H9 (cell line): Measurements from ENCODE around the gene CARM1. TPM values are rescaled to one million over a fixed set of nuclear protein-coding genes. Genes with fewer than 3 reads are reported as not detected.

Experiments
- DNase-seq: peaks from one replicate; pipeline ENCODE4 v3.0.0-alpha.2; 2017
- H2AFZ ChIP-seq: one replicate; pipeline ENCODE4 v1.6.1; 2013; ENCODE audit warnings: mild to moderate bottlenecking, low read length, control low read depth, moderate library complexity
- H2AK5ac ChIP-seq: 2 replicates; pipeline ENCODE4 v1.6.1; 2013; ENCODE audit warnings: low read length, control low read depth, mixed read lengths; ENCODE audit not compliant: insufficient read length
- H2BK120ac ChIP-seq: one replicate; pipeline ENCODE4 v1.6.1; 2013; ENCODE audit warnings: low read depth, mild to moderate bottlenecking, low read length, control low read depth, inconsistent platforms; ENCODE audit not compliant: poor library complexity, severe bottlenecking
- H2BK12ac ChIP-seq: 2 replicates; pipeline ENCODE4 v1.6.1; 2013; ENCODE audit warnings: low read length, control low read depth, mixed read lengths, low read depth; ENCODE audit not compliant: insufficient read length
- H2BK15ac ChIP-seq: 2 replicates; pipeline ENCODE4 v1.6.1; 2013; ENCODE audit warnings: low read depth, low read length, control low read depth
- H2BK20ac ChIP-seq: one replicate; pipeline ENCODE4 v1.6.1; 2013; ENCODE audit warnings: low read depth, mild to moderate bottlenecking, low read length, control low read depth, inconsistent platforms; ENCODE audit not compliant: poor library complexity, severe bottlenecking
- H2BK5ac ChIP-seq: 2 replicates; pipeline ENCODE4 v1.6.1; 2013; ENCODE audit warnings: low read length, control low read depth, mixed read lengths; ENCODE audit not compliant: insufficient read length
- H3K14ac ChIP-seq: 2 replicates; pipeline ENCODE4 v1.6.1; 2013; ENCODE audit warnings: low read length, control low read depth; ENCODE audit not compliant: insufficient read depth
- H3K18ac ChIP-seq: 2 replicates; pipeline ENCODE4 v1.6.1; 2013; ENCODE audit warnings: low read depth, mild to moderate bottlenecking, mixed read lengths, low read length, control low read depth; ENCODE audit not compliant: insufficient read length
- H3K23ac ChIP-seq: 2 replicates; pipeline ENCODE4 v1.6.1; 2013; ENCODE audit warnings: low read length, control low read depth, mixed read lengths, low read depth; ENCODE audit not compliant: insufficient read length
- H3K23me2 ChIP-seq: 2 replicates; pipeline ENCODE4 v1.6.1; 2013; ENCODE audit warnings: low read depth, mild to moderate bottlenecking, mixed read lengths, low read length, control low read depth; ENCODE audit not compliant: insufficient read length, poor library complexity, severe bottlenecking
- H3K27ac ChIP-seq: 2 replicates; pipeline ENCODE4 v1.5.1; 2013; ENCODE audit warnings: low read length, control low read depth, mixed read lengths, low read depth; ENCODE audit not compliant: insufficient read length
- H3K27me3 ChIP-seq: 2 replicates; pipeline ENCODE4 v1.6.1; 2013; ENCODE audit warnings: low read length, control low read depth, inconsistent platforms; ENCODE audit not compliant: insufficient read depth
- H3K4ac ChIP-seq: 2 replicates; pipeline ENCODE4 v1.6.1; 2013; ENCODE audit warnings: low read depth, mild to moderate bottlenecking, control low read depth, inconsistent platforms, low read length, moderate library complexity
- H3K4me1 ChIP-seq: 2 replicates; pipeline ENCODE4 v1.6.1; 2013; ENCODE audit warnings: low read length, control low read depth, inconsistent platforms; ENCODE audit not compliant: insufficient read depth
- H3K4me2 ChIP-seq: 2 replicates; pipeline ENCODE4 v1.6.1; 2013; ENCODE audit warnings: low read length, control low read depth, mixed read lengths; ENCODE audit not compliant: insufficient read length, insufficient read depth
- H3K56ac ChIP-seq: 2 replicates; pipeline ENCODE4 v1.6.1; 2013; ENCODE audit warnings: low read depth, mild to moderate bottlenecking, mixed read lengths, low read length, control low read depth; ENCODE audit not compliant: insufficient read length
- H3K79me1 ChIP-seq: 2 replicates; pipeline ENCODE4 v1.6.1; 2013; ENCODE audit warnings: low read depth, mild to moderate bottlenecking, moderate library complexity, low read length, control low read depth, inconsistent platforms; ENCODE audit not compliant: insufficient read depth, poor library complexity, severe bottlenecking
- H3K79me2 ChIP-seq: 2 replicates; pipeline ENCODE4 v1.6.1; 2013; ENCODE audit warnings: low read length, control low read depth, inconsistent platforms; ENCODE audit not compliant: insufficient read depth
- H3K9ac ChIP-seq: 2 replicates; pipeline ENCODE4 v1.6.1; 2013; ENCODE audit warnings: low read length, control low read depth, mixed read lengths; ENCODE audit not compliant: insufficient read length; ENCODE audit errors: extremely low read depth
- H3K9me3 ChIP-seq: one replicate; pipeline ENCODE4 v1.6.1; 2013; ENCODE audit warnings: low read depth, low read length, inconsistent platforms; ENCODE audit not compliant: control insufficient read depth
- H3T11ph ChIP-seq: one replicate; pipeline ENCODE4 v1.6.1; 2013; ENCODE audit warnings: mild to moderate bottlenecking, low read length, control low read depth, inconsistent platforms
- H4K20me1 ChIP-seq: one replicate; pipeline ENCODE4 v1.6.1; 2013; ENCODE audit not compliant: control insufficient read depth, insufficient read length, insufficient read depth
- H4K5ac ChIP-seq: 2 replicates; pipeline ENCODE4 v1.6.1; 2013; ENCODE audit warnings: low read depth, mild to moderate bottlenecking, mixed read lengths, low read length, control low read depth; ENCODE audit not compliant: insufficient read length
- H4K8ac ChIP-seq: replicated peaks from 2 replicates; pipeline ENCODE4 v1.6.1; 2013; ENCODE audit warnings: low read length, control low read depth, mixed read lengths, low read depth; ENCODE audit not compliant: insufficient read length
- H4K91ac ChIP-seq: 2 replicates; pipeline ENCODE4 v1.6.1; 2013; ENCODE audit warnings: low read depth, mild to moderate bottlenecking, moderate library complexity, mixed read lengths, low read length, control low read depth; ENCODE audit not compliant: insufficient read length
- H3K27ac Mint-ChIP-seq, 3 experiments: 2 replicates in 2 of 3; 3 replicates in 1 of 3; pipeline ENCODE4 v1.8.0; 2020 to 2021; ENCODE audit warnings: mixed read lengths in 3 of 3, mild to moderate bottlenecking in 1 of 3, moderate library complexity in 1 of 3
- H3K27me3 Mint-ChIP-seq: 2 replicates; pipeline ENCODE4 v1.8.0; 2021; ENCODE audit warnings: low read depth, mild to moderate bottlenecking, moderate library complexity, mixed read lengths
- H3K36me3 Mint-ChIP-seq, 3 experiments: 2 replicates in 2 of 3; 3 replicates in 1 of 3; pipeline ENCODE4 v1.8.0; 2020 to 2021; ENCODE audit warnings: low read depth in 3 of 3, mixed read lengths in 3 of 3; ENCODE audit not compliant: insufficient read depth in 1 of 3
- H3K4me1 Mint-ChIP-seq, 2 experiments: 2 replicates each; pipeline ENCODE4 v1.8.0; 2020; ENCODE audit warnings: mixed read lengths in 2 of 2
- H3K4me3 Mint-ChIP-seq, 2 experiments: 2 replicates in 1 of 2; 3 replicates in 1 of 2; pipeline ENCODE4 v1.8.0; 2020 to 2021; ENCODE audit warnings: mild to moderate bottlenecking in 2 of 2, mixed read lengths in 2 of 2, moderate library complexity in 1 of 2
- H3K9me3 Mint-ChIP-seq, 2 experiments: 2 replicates in 1 of 2; 3 replicates in 1 of 2; pipeline ENCODE4 v1.8.0; 2020; ENCODE audit warnings: mild to moderate bottlenecking in 2 of 2, mixed read lengths in 2 of 2, moderate library complexity in 1 of 2
- WGBS: extraction: QIAGEN DNeasy Blood & Tissue Kit; methylation state at CpG from one replicate; pipeline ENCODE4 v1.1.7; 2013; ENCODE audit warnings: missing lambda C conversion rate, low lambda C conversion rate, mixed read lengths; ENCODE audit not compliant: insufficient read length; ENCODE audit errors: extremely low coverage; 5-methylcytosine and 5-hydroxymethylcytosine counted together
- total RNA-seq: library from RNA; stranded (reverse); gene quantifications from 2 replicates; pipeline ENCODE4 v1.2.1, GENCODE V29; 2021
- TF ChIP-seq, protein P1 (sequence below): fragments of 200-600 bp; sonication (generic); conservative IDR thresholded peaks from 3 replicates; pipeline ENCODE4 v1.8.0; 2021; ENCODE audit warnings: antibody characterized with exemption, mild to moderate bottlenecking

Gene CARM1
- total RNA-seq, 1 experiment from 2014 or later = 111 TPM

DNA sequence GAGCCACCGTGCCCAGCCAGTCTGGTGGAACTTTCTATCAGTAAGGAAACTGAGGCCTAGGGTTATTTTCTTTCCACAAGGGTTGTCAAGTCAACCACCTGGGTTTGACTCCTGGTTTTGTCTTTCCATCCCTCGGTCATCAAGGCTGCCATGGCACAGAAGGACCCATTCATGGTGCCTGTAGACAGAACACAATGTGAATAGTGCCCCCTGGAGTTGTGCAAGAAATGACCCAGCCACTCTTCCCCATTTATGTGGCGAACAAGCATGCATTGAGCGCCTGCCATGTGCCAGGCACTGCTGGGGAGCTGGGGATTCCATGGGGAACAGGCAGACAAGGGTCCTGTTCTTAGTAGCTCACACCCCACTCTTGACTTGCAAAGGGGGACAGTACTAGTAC lies 93.5 kb downstream of the CARM1 start:
- no peak overlapping the region for H3K27ac Mint-ChIP-seq
- Histone ChIP-seq H3K14ac (no peak overlapping the region), H4K91ac (no peak overlapping the region), H3K4me1 (no peaks in the 10 kb centered on the region; the same call in 1 of the 2 replicates), H3K23me2 (peaks cover 13% of the 10 kb centered on the region), H3K9ac (no peak overlapping the region), H2BK15ac (no peak overlapping the region), H3K4me2 (no peak overlapping the region), H2BK5ac (peak overlapping the region; percentile 84), H3K79me2 (peaks cover 62% of the 10 kb centered on the region), H4K5ac (no peak overlapping the region), H3K79me1 (peaks cover 4% of the 10 kb centered on the region), H2AFZ (no peak overlapping the region), H3K18ac (no peak overlapping the region), H3K27me3 (no peaks in the 10 kb centered on the region), H2BK20ac (no peak overlapping the region), H3K9me3 (no peaks in the 10 kb centered on the region), H3K4ac (no peak overlapping the region), H2AK5ac (no peak overlapping the region), H4K20me1 (peaks cover 6% of the 10 kb centered on the region), H2BK120ac (no peak overlapping the region), H2BK12ac (no peak overlapping the region), H4K8ac (no peak overlapping the region), H3T11ph (no peak overlapping the region), H3K56ac (no peak overlapping the region), H3K27ac (no peak overlapping the region), H3K23ac (no peak overlapping the region)
- peaks cover 39 to 50% of the 10 kb centered on the region in 2 experiments for H3K4me1 Mint-ChIP-seq
- no peak for DNase-seq
- no peaks in the 10 kb centered on the region for H3K27me3 Mint-ChIP-seq
- TF ChIP-seq, protein P1, sequence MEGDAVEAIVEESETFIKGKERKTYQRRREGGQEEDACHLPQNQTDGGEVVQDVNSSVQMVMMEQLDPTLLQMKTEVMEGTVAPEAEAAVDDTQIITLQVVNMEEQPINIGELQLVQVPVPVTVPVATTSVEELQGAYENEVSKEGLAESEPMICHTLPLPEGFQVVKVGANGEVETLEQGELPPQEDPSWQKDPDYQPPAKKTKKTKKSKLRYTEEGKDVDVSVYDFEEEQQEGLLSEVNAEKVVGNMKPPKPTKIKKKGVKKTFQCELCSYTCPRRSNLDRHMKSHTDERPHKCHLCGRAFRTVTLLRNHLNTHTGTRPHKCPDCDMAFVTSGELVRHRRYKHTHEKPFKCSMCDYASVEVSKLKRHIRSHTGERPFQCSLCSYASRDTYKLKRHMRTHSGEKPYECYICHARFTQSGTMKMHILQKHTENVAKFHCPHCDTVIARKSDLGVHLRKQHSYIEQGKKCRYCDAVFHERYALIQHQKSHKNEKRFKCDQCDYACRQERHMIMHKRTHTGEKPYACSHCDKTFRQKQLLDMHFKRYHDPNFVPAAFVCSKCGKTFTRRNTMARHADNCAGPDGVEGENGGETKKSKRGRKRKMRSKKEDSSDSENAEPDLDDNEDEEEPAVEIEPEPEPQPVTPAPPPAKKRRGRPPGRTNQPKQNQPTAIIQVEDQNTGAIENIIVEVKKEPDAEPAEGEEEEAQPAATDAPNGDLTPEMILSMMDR = peak; percentile 55; the same call in 2 of the 3 replicates
- no CpG with 5 or more reads among the region's 4 CpGs for WGBS
- H3K36me3 Mint-ChIP-seq = peaks cover 11 to 22% (median 14%) of the 10 kb centered on the region in 3 experiments; a peak in 6 of 7 replicates
- no peak overlapping the region; a peak in 1 of 5 replicates for H3K4me3 Mint-ChIP-seq
- H3K9me3 Mint-ChIP-seq = peaks cover 0 to 2% of the 10 kb centered on the region in 2 experiments; a peak in 1 of 5 replicates
